Liver (tissue), 9 donors: ENCODE measurements around the gene PTPRS. TPM values are rescaled to one million over a fixed set of nuclear protein-coding genes. Genes with fewer than 3 reads are reported as not detected.

Experiments used
- DNase-seq: peaks from one replicate; pipeline ENCODE4 v3.0.0-alpha.2; 2017; ENCODE audit warnings: low spot score
- H3K27ac ChIP-seq, 2 donors: one replicate each; pipeline ENCODE4 v1.7.0; 2013; ENCODE audit warnings: inconsistent platforms in 2 of 2, low read length in 2 of 2, control low read depth in 1 of 2, low read depth in 1 of 2, mild to moderate bottlenecking in 1 of 2
- H3K27me3 ChIP-seq, 4 donors: one replicate each; pipeline versions ENCODE4 v1.6.1 to v1.7.0; 2013; ENCODE audit warnings: low read length in 3 of 4, inconsistent platforms in 1 of 4, mild to moderate bottlenecking in 1 of 4, moderate library complexity in 1 of 4; ENCODE audit not compliant: control insufficient read depth in 4 of 4, insufficient read depth in 4 of 4
- H3K36me3 ChIP-seq, 4 donors: one replicate each; pipeline versions ENCODE4 v1.6.1 to v1.7.0; 2013; ENCODE audit warnings: low read length in 3 of 4, mild to moderate bottlenecking in 3 of 4, low read depth in 1 of 4, moderate library complexity in 1 of 4; ENCODE audit not compliant: control insufficient read depth in 4 of 4, insufficient read depth in 3 of 4
- H3K4me1 ChIP-seq, 4 donors: one replicate each; pipeline versions ENCODE4 v1.6.1 to v1.7.0; 2013; ENCODE audit warnings: low read length in 3 of 4, mild to moderate bottlenecking in 3 of 4, moderate library complexity in 1 of 4; ENCODE audit not compliant: control insufficient read depth in 4 of 4, insufficient read depth in 4 of 4
- H3K4me3 ChIP-seq, 3 donors: one replicate each; pipeline versions ENCODE4 v1.6.1 to v1.7.0; 2013; ENCODE audit warnings: low read length in 3 of 3, control low read depth in 1 of 3, low read depth in 1 of 3, mild to moderate bottlenecking in 1 of 3
- H3K9ac ChIP-seq, 2 donors: one replicate each; pipeline ENCODE4 v1.7.0; 2013; ENCODE audit warnings: low read length in 2 of 2, mild to moderate bottlenecking in 2 of 2, moderate library complexity in 2 of 2, control low read depth in 1 of 2, low read depth in 1 of 2
- H3K9me3 ChIP-seq, 4 donors: one replicate each; pipeline versions ENCODE4 v1.6.1 to v1.7.0; 2013; ENCODE audit warnings: low read length in 3 of 4; ENCODE audit not compliant: control insufficient read depth in 4 of 4
- EGR1 ChIP-seq, 2 donors: IDR thresholded peaks; 2 replicates each; pipeline ENCODE4 v1.6.1; 2016 to 2018; ENCODE audit warnings: antibody characterized with exemption in 2 of 2, low read depth in 2 of 2
- FOXA1 ChIP-seq: IDR thresholded peaks from 2 replicates; pipeline ENCODE4 v1.6.1; 2016; ENCODE audit warnings: antibody characterized with exemption
- FOXA2 ChIP-seq: IDR thresholded peaks from 2 replicates; pipeline ENCODE4 v1.6.1; 2016; ENCODE audit warnings: antibody characterized with exemption
- GABPA ChIP-seq, 2 donors: IDR thresholded peaks in 1 of 2; conservative IDR thresholded peaks in 1 of 2; 2 replicates each; pipeline ENCODE4 v1.6.1; 2016; ENCODE audit warnings: antibody characterized with exemption in 2 of 2, mild to moderate bottlenecking in 1 of 2, moderate library complexity in 1 of 2
- HNF4A ChIP-seq, 2 donors: conservative IDR thresholded peaks; 2 replicates each; pipeline ENCODE4 v1.6.1; 2016; ENCODE audit warnings: antibody characterized with exemption in 2 of 2, mild to moderate bottlenecking in 2 of 2
- HNF4G ChIP-seq: IDR thresholded peaks from 2 replicates; pipeline ENCODE4 v1.6.1; 2016; ENCODE audit warnings: antibody characterized with exemption
- JUND ChIP-seq, 2 donors: IDR thresholded peaks; 2 replicates each; pipeline ENCODE4 v1.6.1; 2016; ENCODE audit warnings: antibody characterized with exemption in 2 of 2
- NR2F2 ChIP-seq: IDR thresholded peaks from 2 replicates; pipeline ENCODE4 v1.6.1; 2016; ENCODE audit warnings: antibody characterized with exemption
- RAD21 ChIP-seq, 2 donors: IDR thresholded peaks; 2 replicates each; pipeline ENCODE4 v1.6.1; 2016; ENCODE audit warnings: antibody characterized with exemption in 2 of 2, mild to moderate bottlenecking in 2 of 2
- RXRA ChIP-seq, 2 donors: IDR thresholded peaks; 2 replicates each; pipeline ENCODE4 v1.6.1; 2017 to 2018; ENCODE audit warnings: antibody characterized with exemption in 2 of 2, mild to moderate bottlenecking in 1 of 2
- SP1 ChIP-seq: IDR thresholded peaks from 2 replicates; pipeline ENCODE4 v1.6.1; 2018; ENCODE audit warnings: antibody characterized with exemption, mild to moderate bottlenecking
- TAF1 ChIP-seq: conservative IDR thresholded peaks from 2 replicates; pipeline ENCODE4 v1.6.1; 2016; ENCODE audit warnings: antibody characterized with exemption, mild to moderate bottlenecking
- YY1 ChIP-seq: IDR thresholded peaks from 2 replicates; pipeline ENCODE4 v1.6.1; 2016; ENCODE audit warnings: antibody characterized with exemption, mild to moderate bottlenecking
- whole genome bisulfite sequencing: extraction: QIAGEN DNeasy Blood & Tissue Kit; methylation state at CpG from one replicate; pipeline ENCODE4 v1.1.7; 2013; 5-methylcytosine and 5-hydroxymethylcytosine counted together
- polyA plus RNA-seq, 2 donors: library from polyadenylated mRNA; stranded (reverse) in 1 of 2; unstranded in 1 of 2; fragments of 200-250 nt in 1 of 2; fragments of >200 nt in 1 of 2; fragmentation: Nextera tagmentation in 1 of 2; extraction: Ambion mirVana in 1 of 2; gene quantifications; one replicate each; pipeline versions ENCODE4 v1.2.1 to v1.2.3, GENCODE V29; 2013 to 2015
- total RNA-seq, 2 donors: library from RNA; depleted of rRNA; stranded (reverse); fragments of >200 nt; gene quantifications; one replicate each; pipeline ENCODE4 v1.2.3, GENCODE V29; 2014
- TF ChIP-seq, protein P1 (sequence below): IDR thresholded peaks from 2 replicates; pipeline ENCODE4 v1.6.1; 2016; ENCODE audit warnings: antibody characterized with exemption, mild to moderate bottlenecking
- TF ChIP-seq, protein P2 (sequence below): IDR thresholded peaks from 2 replicates; pipeline ENCODE4 v1.6.1; 2016; ENCODE audit warnings: antibody characterized with exemption
- TF ChIP-seq, protein P3 (sequence below): IDR thresholded peaks from 2 replicates; pipeline ENCODE4 v1.6.1; 2016; ENCODE audit warnings: antibody characterized with exemption
- TF ChIP-seq, protein P4 (sequence below): IDR thresholded peaks from 2 replicates; pipeline ENCODE4 v1.6.1; 2016; ENCODE audit warnings: antibody characterized with exemption
- TF ChIP-seq, protein P5 (sequence below): fragments of 150-350 bp; IDR thresholded peaks from 2 replicates; pipeline ENCODE4 v1.5.1; 2017; ENCODE audit warnings: improper control_type of control experiment, low read depth, low read length; ENCODE audit not compliant: missing input control
- donor health status: healthy.
- donor health status: healthy.
- donor health status: healthy.
- donor health status: healthy.
- donor health status: healthy.

PTPRS gene
- total and polyA plus RNA-seq, 4 donors: 1.3 to 49.7 (median 20.2) TPM

DNA sequence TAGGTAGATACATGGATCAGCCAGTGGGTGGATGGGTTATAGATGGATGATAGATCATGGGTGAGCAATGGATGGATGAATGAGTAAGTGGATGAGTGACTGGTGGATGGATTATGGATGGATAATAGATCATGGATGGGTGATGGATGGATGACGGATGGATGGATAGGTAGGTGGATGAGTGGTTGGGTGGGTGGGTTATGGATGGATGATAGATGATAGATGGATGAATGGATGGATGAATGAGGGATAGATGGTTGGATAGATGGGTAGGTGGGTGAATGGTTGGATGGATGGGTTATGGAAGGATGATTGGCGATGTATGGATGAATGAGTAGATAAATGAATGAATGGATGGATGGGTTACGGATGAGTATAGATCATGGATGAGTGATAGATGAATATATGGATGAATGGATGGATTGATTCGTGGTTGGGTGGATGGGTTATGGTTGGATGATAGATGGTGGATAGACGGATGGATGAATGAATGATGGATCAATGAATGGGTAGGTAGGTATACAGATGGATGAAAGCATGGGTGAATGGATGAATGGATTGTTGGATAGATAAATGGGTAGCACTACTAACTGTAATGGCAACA is 27.0 kb upstream of the PTPRS start (continued):
- no peak for TF ChIP-seq YY1
- TF ChIP-seq, protein P1, sequence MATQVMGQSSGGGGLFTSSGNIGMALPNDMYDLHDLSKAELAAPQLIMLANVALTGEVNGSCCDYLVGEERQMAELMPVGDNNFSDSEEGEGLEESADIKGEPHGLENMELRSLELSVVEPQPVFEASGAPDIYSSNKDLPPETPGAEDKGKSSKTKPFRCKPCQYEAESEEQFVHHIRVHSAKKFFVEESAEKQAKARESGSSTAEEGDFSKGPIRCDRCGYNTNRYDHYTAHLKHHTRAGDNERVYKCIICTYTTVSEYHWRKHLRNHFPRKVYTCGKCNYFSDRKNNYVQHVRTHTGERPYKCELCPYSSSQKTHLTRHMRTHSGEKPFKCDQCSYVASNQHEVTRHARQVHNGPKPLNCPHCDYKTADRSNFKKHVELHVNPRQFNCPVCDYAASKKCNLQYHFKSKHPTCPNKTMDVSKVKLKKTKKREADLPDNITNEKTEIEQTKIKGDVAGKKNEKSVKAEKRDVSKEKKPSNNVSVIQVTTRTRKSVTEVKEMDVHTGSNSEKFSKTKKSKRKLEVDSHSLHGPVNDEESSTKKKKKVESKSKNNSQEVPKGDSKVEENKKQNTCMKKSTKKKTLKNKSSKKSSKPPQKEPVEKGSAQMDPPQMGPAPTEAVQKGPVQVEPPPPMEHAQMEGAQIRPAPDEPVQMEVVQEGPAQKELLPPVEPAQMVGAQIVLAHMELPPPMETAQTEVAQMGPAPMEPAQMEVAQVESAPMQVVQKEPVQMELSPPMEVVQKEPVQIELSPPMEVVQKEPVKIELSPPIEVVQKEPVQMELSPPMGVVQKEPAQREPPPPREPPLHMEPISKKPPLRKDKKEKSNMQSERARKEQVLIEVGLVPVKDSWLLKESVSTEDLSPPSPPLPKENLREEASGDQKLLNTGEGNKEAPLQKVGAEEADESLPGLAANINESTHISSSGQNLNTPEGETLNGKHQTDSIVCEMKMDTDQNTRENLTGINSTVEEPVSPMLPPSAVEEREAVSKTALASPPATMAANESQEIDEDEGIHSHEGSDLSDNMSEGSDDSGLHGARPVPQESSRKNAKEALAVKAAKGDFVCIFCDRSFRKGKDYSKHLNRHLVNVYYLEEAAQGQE: no peak

DNA sequence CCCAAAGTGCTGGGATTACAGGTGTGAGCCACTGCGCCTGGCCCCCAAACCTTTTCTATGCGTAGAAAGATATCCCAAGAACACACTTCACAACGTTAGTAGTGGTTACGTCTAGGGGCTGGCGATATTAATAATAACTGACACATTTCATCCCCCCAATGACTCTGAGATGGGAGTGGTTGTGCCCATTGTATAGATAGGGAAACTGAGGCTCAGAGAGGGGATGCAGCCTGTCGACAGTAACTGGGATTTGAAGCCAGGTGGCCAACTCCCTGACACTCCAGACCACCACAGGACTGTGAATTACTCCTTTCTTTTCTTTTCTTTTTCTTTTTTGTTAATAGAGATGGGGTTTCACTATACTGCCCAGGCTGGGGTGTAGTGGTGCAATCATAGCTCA is 25.3 kb upstream of the PTPRS start:
- Histone ChIP-seq H3K27me3 (peaks cover 0 to 3% (median under 1%) of the 10 kb centered on the region in 4 donors), H3K9me3 (no peaks in the 10 kb centered on the region), H3K27ac (no peak overlapping the region), H3K4me3 (no peak overlapping the region), H3K9ac (no peak overlapping the region), H3K4me1 (no peaks in the 10 kb centered on the region), H3K36me3 (no peaks in the 10 kb centered on the region)
- 85% methylated on average over 6 of the region's 6 CpGs for WGBS
- no peak for DNase-seq
- no peak for TF ChIP-seq YY1
- TF ChIP-seq TAF1: no peak
- no peak for TF ChIP-seq EGR1 (IDR thresholded peaks at IDR 0.05; ENCODE audit: low read depth in 2 of 2)
- TF ChIP-seq NR2F2: no peak
- TF ChIP-seq, protein P2, sequence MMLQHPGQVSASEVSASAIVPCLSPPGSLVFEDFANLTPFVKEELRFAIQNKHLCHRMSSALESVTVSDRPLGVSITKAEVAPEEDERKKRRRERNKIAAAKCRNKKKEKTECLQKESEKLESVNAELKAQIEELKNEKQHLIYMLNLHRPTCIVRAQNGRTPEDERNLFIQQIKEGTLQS: no peak
- TF ChIP-seq, protein P3, sequence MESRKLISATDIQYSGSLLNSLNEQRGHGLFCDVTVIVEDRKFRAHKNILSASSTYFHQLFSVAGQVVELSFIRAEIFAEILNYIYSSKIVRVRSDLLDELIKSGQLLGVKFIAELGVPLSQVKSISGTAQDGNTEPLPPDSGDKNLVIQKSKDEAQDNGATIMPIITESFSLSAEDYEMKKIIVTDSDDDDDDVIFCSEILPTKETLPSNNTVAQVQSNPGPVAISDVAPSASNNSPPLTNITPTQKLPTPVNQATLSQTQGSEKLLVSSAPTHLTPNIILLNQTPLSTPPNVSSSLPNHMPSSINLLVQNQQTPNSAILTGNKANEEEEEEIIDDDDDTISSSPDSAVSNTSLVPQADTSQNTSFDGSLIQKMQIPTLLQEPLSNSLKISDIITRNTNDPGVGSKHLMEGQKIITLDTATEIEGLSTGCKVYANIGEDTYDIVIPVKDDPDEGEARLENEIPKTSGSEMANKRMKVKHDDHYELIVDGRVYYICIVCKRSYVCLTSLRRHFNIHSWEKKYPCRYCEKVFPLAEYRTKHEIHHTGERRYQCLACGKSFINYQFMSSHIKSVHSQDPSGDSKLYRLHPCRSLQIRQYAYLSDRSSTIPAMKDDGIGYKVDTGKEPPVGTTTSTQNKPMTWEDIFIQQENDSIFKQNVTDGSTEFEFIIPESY: no peak
- TF ChIP-seq, protein P4, sequence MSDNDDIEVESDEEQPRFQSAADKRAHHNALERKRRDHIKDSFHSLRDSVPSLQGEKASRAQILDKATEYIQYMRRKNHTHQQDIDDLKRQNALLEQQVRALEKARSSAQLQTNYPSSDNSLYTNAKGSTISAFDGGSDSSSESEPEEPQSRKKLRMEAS: no peak
- TF ChIP-seq FOXA2: no peak
- no peak for TF ChIP-seq SP1
- TF ChIP-seq RXRA (IDR thresholded peaks at IDR 0.05): no peak
- no peak for TF ChIP-seq FOXA1
- TF ChIP-seq, protein P1: no peak
- TF ChIP-seq, protein P5, sequence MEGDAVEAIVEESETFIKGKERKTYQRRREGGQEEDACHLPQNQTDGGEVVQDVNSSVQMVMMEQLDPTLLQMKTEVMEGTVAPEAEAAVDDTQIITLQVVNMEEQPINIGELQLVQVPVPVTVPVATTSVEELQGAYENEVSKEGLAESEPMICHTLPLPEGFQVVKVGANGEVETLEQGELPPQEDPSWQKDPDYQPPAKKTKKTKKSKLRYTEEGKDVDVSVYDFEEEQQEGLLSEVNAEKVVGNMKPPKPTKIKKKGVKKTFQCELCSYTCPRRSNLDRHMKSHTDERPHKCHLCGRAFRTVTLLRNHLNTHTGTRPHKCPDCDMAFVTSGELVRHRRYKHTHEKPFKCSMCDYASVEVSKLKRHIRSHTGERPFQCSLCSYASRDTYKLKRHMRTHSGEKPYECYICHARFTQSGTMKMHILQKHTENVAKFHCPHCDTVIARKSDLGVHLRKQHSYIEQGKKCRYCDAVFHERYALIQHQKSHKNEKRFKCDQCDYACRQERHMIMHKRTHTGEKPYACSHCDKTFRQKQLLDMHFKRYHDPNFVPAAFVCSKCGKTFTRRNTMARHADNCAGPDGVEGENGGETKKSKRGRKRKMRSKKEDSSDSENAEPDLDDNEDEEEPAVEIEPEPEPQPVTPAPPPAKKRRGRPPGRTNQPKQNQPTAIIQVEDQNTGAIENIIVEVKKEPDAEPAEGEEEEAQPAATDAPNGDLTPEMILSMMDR: no peak
- no peak for TF ChIP-seq JUND (IDR thresholded peaks at IDR 0.05)
- no peak for TF ChIP-seq HNF4A (conservative IDR thresholded peaks at IDR 0.05)
- no peak for TF ChIP-seq HNF4G
- no peak for TF ChIP-seq RAD21 (IDR thresholded peaks at IDR 0.05)
- TF ChIP-seq GABPA (IDR thresholded peaks at IDR 0.05 in 1 of 2, conservative IDR thresholded peaks at IDR 0.05 in 1 of 2): no peak
